HG03097 (cell line): ENCODE measurements around the gene ORC1.

ENCODE experiments used
- ATAC-seq: cut with Tn5 transposase; IDR thresholded peaks from one replicate; pipeline ENCODE4 v1.9.1; 2021; ENCODE audit not compliant: unreplicated experiment, low FRiP score

The ORC1 gene

GRCh38 chr1:52348704-52349300 lies 55.4 kb downstream of the ORC1 start:
- ATAC-seq = no peak

- ATAC-seq = no peak
Measured at GRCh38 chr1:52346653-52347052, 57.6 kb downstream of the ORC1 start.

GRCh38 chr1:52345252-52345651 lies 59.0 kb downstream of the ORC1 start:
- no peak for ATAC-seq

GRCh38 chr1:52343979-52344378 lies 60.2 kb downstream of the ORC1 start:
- ATAC-seq = no peak

GRCh38 chr1:52341655-52342260 lies 62.5 kb downstream of the ORC1 start:
- no peak for ATAC-seq

- no peak for ATAC-seq
Measured at GRCh38 chr1:52337439-52337838, 66.8 kb downstream of the ORC1 start.

GRCh38 chr1:52334906-52335528 lies 69.2 kb downstream of the ORC1 start:
- no peak for ATAC-seq

- no peak for ATAC-seq
Measured at GRCh38 chr1:52332411-52332810, 71.8 kb downstream of the ORC1 start.

- no peak for ATAC-seq
Measured at GRCh38 chr1:52328615-52329014, 75.6 kb downstream of the ORC1 start.

GRCh38 chr1:52325786-52326185 lies 78.4 kb downstream of the ORC1 start:
- no peak for ATAC-seq

GRCh38 chr1:52323731-52324130 lies 80.5 kb downstream of the ORC1 start:
- no peak for ATAC-seq
